Lung (tissue), 12 donors: ENCODE data around the gene SNED1. TPM values are rescaled to one million over a fixed set of nuclear protein-coding genes. Genes with fewer than 3 reads are reported as not detected.

Experiments used
- ATAC-seq: fragments of 200-7000 bp; cut with Tn5 transposase; one replicate; pipeline ENCODE4 v1.9.1; 2020; ENCODE audit warnings: moderate number of reproducible peaks; ENCODE audit not compliant: insufficient read depth, low FRiP score
- DNase-seq, 3 donors: peaks; one replicate each; pipeline ENCODE4 v3.0.0-alpha.2; 2013 to 2017
- H3K27ac ChIP-seq, 2 donors: one replicate each; pipeline ENCODE4 v1.5.1; 2013; ENCODE audit warnings: mild to moderate bottlenecking in 2 of 2, moderate library complexity in 2 of 2, control low read depth in 1 of 2, inconsistent platforms in 1 of 2, low read depth in 1 of 2, low read length in 1 of 2
- H3K27me3 ChIP-seq, 3 donors: one replicate each; pipeline ENCODE4 v1.5.1; 2013; ENCODE audit warnings: low read length in 2 of 3; ENCODE audit not compliant: control insufficient read depth in 3 of 3, insufficient read depth in 3 of 3
- H3K36me3 ChIP-seq, 4 donors: one replicate each; pipeline ENCODE4 v1.5.1; 2013; ENCODE audit warnings: low read length in 4 of 4, mild to moderate bottlenecking in 1 of 4, moderate library complexity in 1 of 4; ENCODE audit not compliant: control insufficient read depth in 4 of 4, insufficient read depth in 4 of 4
- H3K4me1 ChIP-seq, 5 donors: one replicate each; pipeline ENCODE4 v1.5.1; 2013; ENCODE audit warnings: low read length in 5 of 5, mild to moderate bottlenecking in 2 of 5, moderate library complexity in 1 of 5; ENCODE audit not compliant: control insufficient read depth in 5 of 5, insufficient read depth in 5 of 5
- H3K4me3 ChIP-seq: one replicate; pipeline ENCODE4 v1.5.1; 2013; ENCODE audit warnings: mild to moderate bottlenecking, control low read depth, moderate library complexity
- H3K9ac ChIP-seq, 2 donors: one replicate each; pipeline ENCODE4 v1.5.1; 2013; ENCODE audit warnings: low read length in 2 of 2, control low read depth in 1 of 2; ENCODE audit not compliant: insufficient read depth in 1 of 2
- H3K9me3 ChIP-seq, 4 donors: one replicate each; pipeline ENCODE4 v1.5.1; 2013; ENCODE audit warnings: low read length in 3 of 4, mild to moderate bottlenecking in 1 of 4, moderate library complexity in 1 of 4; ENCODE audit not compliant: control insufficient read depth in 4 of 4, insufficient read depth in 3 of 4
- WGBS, 2 donors: extraction: QIAGEN DNeasy Blood & Tissue Kit; methylation state at CpG; one replicate each; pipeline ENCODE4 v1.1.7; 2013; 5-methylcytosine and 5-hydroxymethylcytosine counted together
- polyA plus RNA-seq, 2 donors: library from polyadenylated mRNA; stranded (reverse); fragments of 200-250 nt; gene quantifications; one replicate each; pipeline ENCODE4 v1.2.1, GENCODE V29; 2013
- total RNA-seq, 2 donors: library from RNA; depleted of rRNA in 1 of 2; stranded (reverse); fragments of >200 nt in 1 of 2; gene quantifications; one replicate each; pipeline ENCODE4 v1.2.1, GENCODE V29; 2014 to 2021
- TF ChIP-seq, protein P1 (sequence below): IDR thresholded peaks from 2 replicates; pipeline ENCODE4 v1.5.1; 2012; ENCODE audit warnings: mild to moderate bottlenecking; ENCODE audit errors: control extremely low read depth, extremely low read depth
- donor health status: control.
- donor health status: control.
- donor health status: Bipolar disorder and iron deficiency.
- donor health status: healthy.
- donor health status: DM: yes; HTN: yes; CAD: no.

Gene SNED1
- total and polyA plus RNA-seq, 4 donors, result 5.9 to 74.6 (median 34.7) TPM

DNA sequence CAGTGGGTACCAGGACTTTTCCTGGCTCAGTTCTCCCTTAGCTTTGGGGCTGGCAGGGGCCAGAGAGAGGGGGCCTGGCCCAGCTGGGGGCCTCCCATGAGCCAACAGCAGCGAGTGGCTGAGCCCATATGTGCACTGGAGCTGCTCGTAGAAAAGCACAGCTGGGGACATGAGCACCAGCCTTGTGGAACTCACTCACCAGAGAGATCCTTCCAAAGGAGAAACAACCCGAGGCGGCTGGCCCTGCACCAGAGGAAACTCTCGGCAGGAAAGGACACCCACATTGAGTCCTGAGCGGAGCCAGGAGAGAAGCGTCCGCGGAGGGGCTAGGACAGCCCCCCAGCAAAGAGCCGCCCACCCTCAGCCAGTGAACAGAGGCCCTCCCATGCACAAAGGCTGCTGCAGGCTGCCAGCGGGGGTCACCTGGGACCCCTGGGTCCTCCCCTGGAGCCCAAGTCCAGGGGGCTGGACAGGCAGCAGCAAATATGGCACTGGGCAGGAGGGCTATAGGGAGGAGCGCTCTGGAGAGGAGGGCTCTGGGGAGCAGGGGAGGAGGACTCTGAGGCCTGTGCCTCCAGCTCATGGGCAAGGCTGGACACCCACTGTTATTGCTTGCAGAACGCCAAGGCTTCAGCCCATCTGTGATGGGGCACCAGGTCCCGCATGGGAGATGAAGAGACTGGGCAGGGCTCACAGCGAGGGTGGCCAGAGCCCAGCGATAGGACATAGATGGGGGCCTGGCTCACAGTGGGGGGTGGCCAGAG lies 42.1 kb upstream of the SNED1 start:
- WGBS, 2 donors, result 79 to 88% methylated on average over 16 of the region's 16 CpGs
- DNase-seq (peak; percentile 75 to 87 (median 80)), ATAC-seq (no peak)
- Histone ChIP-seq H3K9me3 (peaks cover 0 to 3% (median 0%) of the 10 kb centered on the region in 4 donors), H3K36me3 (no peaks in the 10 kb centered on the region), H3K4me1 (peaks cover 0 to 82% (median 46%) of the 10 kb centered on the region in 5 donors), H3K27ac (no peak overlapping the region), H3K4me3 (no peak overlapping the region), H3K9ac (no peak overlapping the region), H3K27me3 (no peaks in the 10 kb centered on the region)
- TF ChIP-seq, protein P1, sequence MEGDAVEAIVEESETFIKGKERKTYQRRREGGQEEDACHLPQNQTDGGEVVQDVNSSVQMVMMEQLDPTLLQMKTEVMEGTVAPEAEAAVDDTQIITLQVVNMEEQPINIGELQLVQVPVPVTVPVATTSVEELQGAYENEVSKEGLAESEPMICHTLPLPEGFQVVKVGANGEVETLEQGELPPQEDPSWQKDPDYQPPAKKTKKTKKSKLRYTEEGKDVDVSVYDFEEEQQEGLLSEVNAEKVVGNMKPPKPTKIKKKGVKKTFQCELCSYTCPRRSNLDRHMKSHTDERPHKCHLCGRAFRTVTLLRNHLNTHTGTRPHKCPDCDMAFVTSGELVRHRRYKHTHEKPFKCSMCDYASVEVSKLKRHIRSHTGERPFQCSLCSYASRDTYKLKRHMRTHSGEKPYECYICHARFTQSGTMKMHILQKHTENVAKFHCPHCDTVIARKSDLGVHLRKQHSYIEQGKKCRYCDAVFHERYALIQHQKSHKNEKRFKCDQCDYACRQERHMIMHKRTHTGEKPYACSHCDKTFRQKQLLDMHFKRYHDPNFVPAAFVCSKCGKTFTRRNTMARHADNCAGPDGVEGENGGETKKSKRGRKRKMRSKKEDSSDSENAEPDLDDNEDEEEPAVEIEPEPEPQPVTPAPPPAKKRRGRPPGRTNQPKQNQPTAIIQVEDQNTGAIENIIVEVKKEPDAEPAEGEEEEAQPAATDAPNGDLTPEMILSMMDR, result no peak

DNA sequence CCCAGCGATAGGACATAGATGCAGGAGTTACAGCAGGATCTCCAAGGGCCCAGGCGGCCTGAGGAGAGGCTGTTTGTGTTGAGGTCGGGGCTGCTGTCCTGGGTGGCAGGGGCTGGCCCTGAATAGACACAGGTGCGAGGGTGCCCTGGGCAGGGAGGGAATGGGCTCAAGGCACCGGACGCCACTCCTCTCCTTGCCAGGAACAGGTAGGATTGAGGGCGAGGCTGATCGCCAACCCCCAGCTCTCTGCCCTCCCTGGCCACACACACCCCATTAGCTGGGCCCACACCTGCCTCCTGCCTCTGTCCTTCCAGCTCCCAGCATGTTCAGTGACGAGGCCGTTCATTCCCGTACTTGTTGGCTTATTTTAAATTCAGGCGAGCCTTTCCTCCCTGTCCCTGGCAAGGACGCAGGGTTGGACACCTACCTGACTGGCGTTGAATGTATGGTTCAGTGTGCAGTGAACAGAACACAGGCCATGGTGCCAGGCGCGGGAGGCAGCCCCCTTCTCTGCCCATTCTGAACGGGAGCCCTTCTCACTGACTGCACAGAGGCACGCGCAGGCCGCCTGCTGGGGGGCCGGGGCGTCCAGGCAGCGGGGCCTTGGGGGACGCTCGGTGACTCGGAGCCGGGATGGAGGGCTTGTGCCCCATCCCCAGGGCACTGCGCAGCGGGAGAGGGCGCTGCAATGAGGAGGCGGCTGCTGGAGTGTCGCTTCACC lies 41.3 kb upstream of the SNED1 start:
- Histone ChIP-seq H3K9ac (no peak overlapping the region), H3K27me3 (no peaks in the 10 kb centered on the region), H3K36me3 (no peaks in the 10 kb centered on the region), H3K4me3 (no peak overlapping the region), H3K9me3 (peaks cover 0 to 4% (median 0%) of the 10 kb centered on the region in 4 donors), H3K27ac (no peak overlapping the region), H3K4me1 (peaks cover 0 to 89% (median 53%) of the 10 kb centered on the region in 5 donors)
- DNase-seq (peak in 1 of 3 donors; percentile 10), ATAC-seq (no peak)
- 91 to 92% methylated on average over 32 of the region's 32 CpGs for WGBS, 2 donors
- TF ChIP-seq, protein P1, result no peak

DNA sequence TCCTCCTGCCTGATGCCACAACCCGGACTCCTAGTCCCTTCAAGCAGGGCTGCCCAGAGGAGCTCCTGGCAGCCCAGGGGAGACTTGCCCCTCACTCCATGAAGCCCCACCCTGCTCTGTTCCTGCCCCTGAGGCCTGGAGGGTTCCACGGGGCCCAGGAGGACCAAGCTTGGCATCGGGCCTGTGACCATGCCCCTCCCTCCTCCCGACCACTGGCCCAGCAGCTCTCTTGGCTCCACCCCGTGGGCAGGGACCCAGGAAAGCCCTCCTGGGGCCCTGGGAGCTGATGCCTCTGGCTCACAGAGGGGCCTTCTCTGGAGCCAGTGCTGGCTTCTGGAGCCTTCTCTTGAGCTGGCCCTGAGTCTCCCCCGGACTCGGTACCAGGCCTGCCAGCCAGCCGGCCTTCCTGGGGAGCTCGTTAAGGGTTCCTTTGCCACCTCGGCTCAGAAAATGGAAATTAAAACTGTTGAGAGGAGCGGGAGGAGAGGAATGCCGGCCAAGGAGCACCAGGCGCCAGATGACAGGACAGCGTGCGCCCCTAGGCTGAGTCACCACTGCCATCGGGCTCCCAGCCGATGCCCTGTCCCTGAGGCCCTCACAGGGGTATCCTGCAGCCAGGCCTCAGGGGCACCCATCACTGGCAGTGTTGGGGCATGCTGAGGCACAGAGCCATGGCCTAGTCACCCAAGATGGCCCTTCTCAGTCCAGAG lies 40.6 kb upstream of the SNED1 start:
- ATAC-seq (no peak), DNase-seq (peak; percentile 91 to 95 (median 92))
- Histone ChIP-seq H3K9ac (peak overlapping the region in 1 of 2 donors; percentile 59), H3K27me3 (no peaks in the 10 kb centered on the region), H3K27ac (no peak overlapping the region), H3K9me3 (peaks cover 0 to 4% (median 0%) of the 10 kb centered on the region in 4 donors), H3K4me3 (no peak overlapping the region), H3K4me1 (peaks cover 0 to 95% (median 53%) of the 10 kb centered on the region in 5 donors), H3K36me3 (no peaks in the 10 kb centered on the region)
- TF ChIP-seq, protein P1, result no peak
- 67 to 70% methylated on average over 17 of the region's 17 CpGs for WGBS, 2 donors
